Neural crest cell (in vitro differentiated cells): Measurements from ENCODE around the gene GNA12. TPM values are rescaled to one million over a fixed set of nuclear protein-coding genes. Genes with fewer than 3 reads are reported as not detected.
A peak's percentile ranks its signal among the peaks of the same experiment; 100 is the strongest.
"Not testable (repeated sequence)": the region's sequence is repeated elsewhere in the genome, so short reads cannot be mapped to it uniquely, and the experiment has no call there.

Experiments
- DNase-seq: peaks from one replicate; pipeline ENCODE4 v3.0.0; 2021; ENCODE audit warnings: low read depth, mixed read lengths, low spot score
- H3K27ac Mint-ChIP-seq: one replicate; pipeline ENCODE4 v1.8.0; 2021; ENCODE audit warnings: mild to moderate bottlenecking, mixed read lengths; ENCODE audit not compliant: unreplicated experiment
- H3K27me3 Mint-ChIP-seq: 2 replicates; pipeline ENCODE4 v1.8.0; 2021; ENCODE audit warnings: low read depth, mild to moderate bottlenecking, mixed read lengths
- H3K36me3 Mint-ChIP-seq: 2 replicates; pipeline ENCODE4 v1.8.0; 2021; ENCODE audit warnings: low read depth, mild to moderate bottlenecking, mixed read lengths
- H3K4me1 Mint-ChIP-seq: 2 replicates; pipeline ENCODE4 v1.8.0; 2021; ENCODE audit warnings: mixed read lengths
- H3K4me3 Mint-ChIP-seq: one replicate; pipeline ENCODE4 v1.8.0; 2021; ENCODE audit warnings: mild to moderate bottlenecking, mixed read lengths
- H3K9me3 Mint-ChIP-seq: 2 replicates; pipeline ENCODE4 v1.8.0; 2021; ENCODE audit warnings: mixed read lengths
- CTCF ChIP-seq: fragments of 200-600 bp; sonication (generic); conservative IDR thresholded peaks from 2 replicates; pipeline ENCODE4 v1.5.0; 2021; ENCODE audit warnings: antibody characterized with exemption, mild to moderate bottlenecking
- total RNA-seq: library from RNA; stranded (reverse); gene quantifications from 2 replicates; pipeline ENCODE4 v1.2.1, GENCODE V29; 2021

GNA12 gene
- total RNA-seq, 1 donor from 2014 or later: 63.5 TPM

- H3K9me3 Mint-ChIP-seq: no peaks in the 10 kb centered on the region
- H3K27me3 Mint-ChIP-seq: peaks cover 50% of the 10 kb centered on the region
- peaks cover 7% of the 10 kb centered on the region for H3K4me1 Mint-ChIP-seq
- no peak for DNase-seq
- no peak overlapping the region for H3K27ac Mint-ChIP-seq
- no peak for TF ChIP-seq CTCF
- H3K36me3 Mint-ChIP-seq: no peaks in the 10 kb centered on the region
- no peak overlapping the region for H3K4me3 Mint-ChIP-seq
These were observed 158.0 kb downstream of the GNA12 start for GRCh38 chr7:2686101-2686500.

DNA sequence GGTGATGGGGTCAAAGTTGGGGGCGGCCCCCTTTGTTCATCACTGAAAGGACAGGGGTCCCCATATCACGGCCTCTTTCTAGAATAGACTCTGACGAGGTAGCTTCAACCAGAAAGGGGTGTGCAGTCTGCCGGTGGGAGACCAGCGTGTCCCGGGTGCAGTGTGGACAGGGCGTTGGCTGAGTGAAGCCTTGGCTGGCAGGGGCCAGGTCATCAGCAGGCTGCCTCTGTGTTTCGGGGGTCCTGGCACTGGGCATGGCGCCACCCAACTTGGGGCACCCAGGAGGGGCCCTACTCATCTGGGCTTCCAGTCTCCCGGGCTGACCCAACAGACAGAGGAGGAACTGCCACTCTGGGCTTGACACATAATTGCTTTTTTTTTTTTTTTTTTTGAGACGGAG lies 159.6 kb downstream of the GNA12 start:
- Mint-ChIP-seq H3K4me1 (peaks cover 7% of the 10 kb centered on the region), H3K27me3 (peaks cover 39% of the 10 kb centered on the region)
- TF ChIP-seq CTCF: no peak

GRCh38 chr7:2681929-2682799 lies 161.9 kb downstream of the GNA12 start:
- Mint-ChIP-seq H3K4me1 (no peaks in the 10 kb centered on the region), H3K27ac (no peak overlapping the region), H3K9me3 (no peaks in the 10 kb centered on the region), H3K27me3 (peaks cover 21% of the 10 kb centered on the region), H3K36me3 (no peaks in the 10 kb centered on the region), H3K4me3 (no peak overlapping the region)
- no peak for DNase-seq
- no peak for TF ChIP-seq CTCF

More for the DNA sequence above, 159.6 kb downstream of the GNA12 start:
- H3K9me3 Mint-ChIP-seq: no peaks in the 10 kb centered on the region
- no peaks in the 10 kb centered on the region for H3K36me3 Mint-ChIP-seq
- DNase-seq: no peak
- H3K4me3 Mint-ChIP-seq: no peak overlapping the region
- H3K27ac Mint-ChIP-seq: no peak overlapping the region

GRCh38 chr7:2680792-2681490 lies 163.2 kb downstream of the GNA12 start:
- peak; percentile 78 for DNase-seq
- Mint-ChIP-seq H3K9me3 (no peaks in the 10 kb centered on the region), H3K4me1 (no peaks in the 10 kb centered on the region), H3K4me3 (no peak overlapping the region), H3K27me3 (peaks cover 10% of the 10 kb centered on the region), H3K36me3 (no peaks in the 10 kb centered on the region), H3K27ac (no peak overlapping the region)
- peak; percentile 71 for TF ChIP-seq CTCF

GRCh38 chr7:2680256-2680655 lies 163.9 kb downstream of the GNA12 start:
- no peaks in the 10 kb centered on the region for H3K36me3 Mint-ChIP-seq
- H3K27ac Mint-ChIP-seq: no peak overlapping the region
- no peak for TF ChIP-seq CTCF
- H3K9me3 Mint-ChIP-seq: no peaks in the 10 kb centered on the region
- peaks cover 7% of the 10 kb centered on the region for H3K27me3 Mint-ChIP-seq
- no peak for DNase-seq
- no peaks in the 10 kb centered on the region for H3K4me1 Mint-ChIP-seq
- no peak overlapping the region for H3K4me3 Mint-ChIP-seq

DNA sequence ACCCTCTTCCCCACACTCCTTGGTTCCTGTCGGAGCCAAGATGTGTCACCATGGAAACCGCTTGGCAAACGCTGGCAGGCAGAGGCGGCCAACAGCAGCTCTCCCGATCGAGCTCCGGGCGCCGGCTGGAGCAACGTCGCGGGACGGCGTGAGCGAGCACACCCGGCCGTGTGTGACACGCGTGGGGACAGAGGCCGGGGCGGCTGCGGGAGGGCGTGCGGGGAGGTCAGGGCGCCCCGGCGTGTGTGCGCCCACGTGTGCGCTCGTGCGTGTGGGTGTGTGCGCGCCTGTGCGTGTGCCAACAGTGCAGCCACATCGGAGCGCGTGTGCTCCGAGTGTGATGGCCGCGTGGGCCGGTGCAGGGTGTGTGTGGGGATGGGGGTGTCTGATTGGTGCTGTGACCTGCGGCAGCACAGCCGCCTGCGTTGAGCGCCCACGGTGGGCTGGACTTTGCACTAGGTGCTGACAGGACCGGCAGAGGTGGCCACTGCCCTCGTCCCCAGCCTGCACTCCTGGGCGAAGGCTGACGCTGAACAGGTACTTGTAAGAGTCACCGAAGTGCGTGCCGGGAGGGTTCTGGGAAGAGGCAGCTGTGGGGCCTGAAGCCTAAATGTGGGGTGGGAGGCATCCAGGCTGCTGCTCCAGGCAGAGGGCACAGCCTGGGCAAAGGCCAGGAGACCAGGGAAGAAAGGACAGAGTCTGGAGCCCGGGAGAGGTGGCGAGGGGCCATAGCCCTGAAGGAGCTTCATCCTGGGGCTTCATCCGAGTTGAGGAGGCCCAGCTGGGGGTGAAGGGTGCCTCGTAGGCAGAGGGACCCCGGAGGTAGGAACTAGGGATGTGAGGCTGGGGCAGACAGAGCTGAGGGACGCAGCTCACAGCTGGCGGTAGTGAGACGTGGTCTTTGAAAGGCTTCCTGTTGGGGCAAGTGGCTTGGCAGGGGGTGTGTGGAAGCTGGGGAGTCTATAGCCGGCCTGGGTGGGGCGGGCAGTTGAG lies 164.7 kb downstream of the GNA12 start:
- not testable (repeated sequence) for H3K4me1 Mint-ChIP-seq, H3K27me3 Mint-ChIP-seq, H3K9me3 Mint-ChIP-seq, H3K36me3 Mint-ChIP-seq, H3K27ac Mint-ChIP-seq, DNase-seq, H3K4me3 Mint-ChIP-seq

GRCh38 chr7:2678454-2678853 lies 165.7 kb downstream of the GNA12 start:
- not testable (repeated sequence) for H3K4me1 Mint-ChIP-seq, H3K27me3 Mint-ChIP-seq, H3K9me3 Mint-ChIP-seq, DNase-seq, H3K4me3 Mint-ChIP-seq, H3K36me3 Mint-ChIP-seq, H3K27ac Mint-ChIP-seq
